Neural progenitor cell (in vitro differentiated cells): ENCODE results near the gene TBCCD1. TPM values are rescaled to one million over a fixed set of nuclear protein-coding genes. Genes with fewer than 3 reads are reported as not detected.

ENCODE experiments used
- DNase-seq: peaks from one replicate; pipeline ENCODE4 v3.0.0-alpha.2; 2016; ENCODE audit warnings: low spot score
- H2AFZ ChIP-seq: fragments of 200-600 bp; sonication (generic); replicated peaks from 2 replicates; pipeline ENCODE4 v1.6.1; 2016; ENCODE audit warnings: antibody characterized with exemption
- H3F3A ChIP-seq: fragments of 200-600 bp; sonication (generic); 2 replicates; pipeline ENCODE4 v1.6.1; 2016; ENCODE audit warnings: antibody characterized with exemption, low read depth
- H3K27ac ChIP-seq: fragments of 200-600 bp; sonication (generic); 2 replicates; pipeline ENCODE4 v1.5.1; 2016; ENCODE audit warnings: mild to moderate bottlenecking
- H3K27me3 ChIP-seq: fragments of 200-600 bp; sonication (generic); 2 replicates; pipeline ENCODE4 v1.6.1; 2016; ENCODE audit warnings: mild to moderate bottlenecking, moderate library complexity
- H3K36me3 ChIP-seq: fragments of 200-600 bp; sonication (generic); 2 replicates; pipeline ENCODE4 v1.5.1; 2016
- H3K4me1 ChIP-seq: fragments of 200-600 bp; sonication (generic); 2 replicates; pipeline ENCODE4 v1.6.1; 2016; ENCODE audit warnings: mixed run types
- H3K4me2 ChIP-seq: fragments of 200-600 bp; sonication (generic); 2 replicates; pipeline ENCODE4 v1.6.1; 2016
- H3K4me3 ChIP-seq: fragments of 200-600 bp; sonication (generic); 2 replicates; pipeline ENCODE4 v1.5.1; 2016
- H3K79me2 ChIP-seq: fragments of 200-600 bp; sonication (generic); 2 replicates; pipeline ENCODE4 v1.6.1; 2016; ENCODE audit warnings: low read depth
- H3K9ac ChIP-seq: fragments of 200-600 bp; sonication (generic); 2 replicates; pipeline ENCODE4 v1.6.1; 2016
- H3K9me3 ChIP-seq: fragments of 200-600 bp; sonication (generic); 2 replicates; pipeline ENCODE4 v1.5.1; 2016; ENCODE audit warnings: low read depth
- H4K20me1 ChIP-seq: fragments of 200-600 bp; sonication (generic); 2 replicates; pipeline ENCODE4 v1.6.1; 2016; ENCODE audit warnings: low read depth
- H3K27ac Mint-ChIP-seq: 3 replicates; pipeline ENCODE4 v1.8.0; 2021; ENCODE audit warnings: mixed read lengths
- H3K27me3 Mint-ChIP-seq: 2 replicates; pipeline ENCODE4 v1.8.0; 2022; ENCODE audit warnings: low read depth, mild to moderate bottlenecking, inconsistent platforms, moderate library complexity, mixed read lengths; ENCODE audit not compliant: insufficient read depth
- H3K36me3 Mint-ChIP-seq: 3 replicates; pipeline ENCODE4 v1.8.0; 2021; ENCODE audit warnings: mixed read lengths
- H3K4me1 Mint-ChIP-seq: 3 replicates; pipeline ENCODE4 v1.8.0; 2021; ENCODE audit warnings: mixed read lengths
- H3K4me3 Mint-ChIP-seq: 3 replicates; pipeline ENCODE4 v1.8.0; 2021; ENCODE audit warnings: mild to moderate bottlenecking, moderate library complexity, mixed read lengths
- H3K9me3 Mint-ChIP-seq: 3 replicates; pipeline ENCODE4 v1.8.0; 2020; ENCODE audit warnings: mixed read lengths
- CTCF ChIP-seq: fragments of 200-600 bp; sonication (generic); IDR thresholded peaks from 2 replicates; pipeline ENCODE4 v1.5.1; 2017; ENCODE audit warnings: antibody characterized with exemption, mild to moderate bottlenecking
- EZH2 ChIP-seq: fragments of 200-600 bp; sonication (generic); IDR thresholded peaks from 2 replicates; pipeline ENCODE4 v1.6.1; 2017; ENCODE audit warnings: antibody characterized with exemption, mild to moderate bottlenecking, moderate library complexity
- EZH2phosphoT487 ChIP-seq: fragments of 200-600 bp; sonication (generic); IDR thresholded peaks from 2 replicates; pipeline ENCODE4 v1.6.1; 2017; ENCODE audit warnings: antibody characterized with exemption
- total RNA-seq: library from RNA; depleted of rRNA; stranded (reverse); fragments of >200 nt; gene quantifications from 2 replicates; pipeline ENCODE4 v1.2.3, GENCODE V29; 2015; ENCODE audit warnings: low replicate concordance

Gene TBCCD1
- total RNA-seq, 1 donor from 2014 or later: 21.1 TPM

DNA sequence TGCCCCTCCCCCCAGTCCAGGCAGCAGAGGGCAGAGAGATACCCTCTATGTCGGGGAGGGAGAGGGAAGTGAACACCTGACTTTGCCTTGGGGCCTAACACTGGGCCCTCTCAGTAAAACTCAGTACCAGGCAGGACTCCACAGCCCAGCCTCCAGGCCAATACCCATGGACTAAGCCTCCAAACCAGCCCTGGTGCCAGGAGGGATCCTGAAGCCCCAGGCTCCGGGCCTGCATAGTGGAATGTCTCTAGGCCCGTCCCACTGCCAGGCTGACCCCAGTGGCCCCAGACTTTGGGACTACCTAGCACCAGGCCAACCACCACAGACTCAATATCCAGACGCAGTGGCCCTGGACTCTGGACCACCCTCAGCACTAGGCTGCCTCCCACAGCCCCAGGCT is 69.5 kb downstream of the TBCCD1 start:
- Histone ChIP-seq H3K27me3 (no peaks in the 10 kb centered on the region), H3K79me2 (no peaks in the 10 kb centered on the region), H3K27ac (no peak overlapping the region), H3K9ac (no peak overlapping the region), H3K4me3 (no peak overlapping the region), H3K36me3 (no peaks in the 10 kb centered on the region), H3K4me2 (no peak overlapping the region), H4K20me1 (no peaks in the 10 kb centered on the region), H3K4me1 (peaks cover 21% of the 10 kb centered on the region), H3K9me3 (no peaks in the 10 kb centered on the region), H3F3A (peaks cover 3% of the 10 kb centered on the region), H2AFZ (no peak overlapping the region)
- H3K27ac Mint-ChIP-seq: no peak overlapping the region
- peaks cover 35% of the 10 kb centered on the region for H3K9me3 Mint-ChIP-seq
- TF ChIP-seq EZH2 (no peak), EZH2phosphoT487 (no peak), CTCF (no peak)
- H3K4me3 Mint-ChIP-seq: no peak overlapping the region
- H3K4me1 Mint-ChIP-seq: peaks cover 45% of the 10 kb centered on the region
- H3K27me3 Mint-ChIP-seq: peaks cover 12% of the 10 kb centered on the region
- no peak for DNase-seq
- peaks cover 2% of the 10 kb centered on the region for H3K36me3 Mint-ChIP-seq

DNA sequence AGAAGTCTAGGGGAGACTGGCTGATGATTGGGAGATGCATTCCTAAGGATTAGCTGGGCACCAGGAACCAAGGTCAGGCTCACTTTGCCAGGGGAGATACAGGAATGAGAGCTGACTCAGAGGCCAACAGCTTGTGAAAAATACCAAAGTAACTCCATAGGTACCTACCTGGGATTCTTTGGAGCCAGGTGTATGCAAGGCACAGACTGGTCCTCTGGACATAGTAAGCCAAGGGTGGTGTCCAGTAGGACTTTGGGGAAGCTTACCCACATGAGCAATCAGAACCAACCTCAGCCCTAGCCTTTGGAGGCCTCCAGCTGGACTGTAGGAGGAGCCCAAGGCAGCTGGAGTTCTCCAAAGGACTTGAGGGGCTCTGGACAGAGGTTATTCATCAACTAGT is 70.5 kb downstream of the TBCCD1 start:
- Histone ChIP-seq H3K79me2 (no peaks in the 10 kb centered on the region), H3K4me2 (no peak overlapping the region), H3K27ac (no peak overlapping the region), H4K20me1 (no peaks in the 10 kb centered on the region), H3F3A (no peaks in the 10 kb centered on the region), H3K4me1 (peaks cover 17% of the 10 kb centered on the region), H3K27me3 (no peaks in the 10 kb centered on the region), H3K4me3 (no peak overlapping the region), H3K9ac (no peak overlapping the region), H3K9me3 (no peaks in the 10 kb centered on the region), H2AFZ (no peak overlapping the region), H3K36me3 (no peaks in the 10 kb centered on the region)
- H3K27me3 Mint-ChIP-seq: peaks cover 12% of the 10 kb centered on the region
- DNase-seq: no peak
- peaks cover 43% of the 10 kb centered on the region for H3K4me1 Mint-ChIP-seq
- H3K27ac Mint-ChIP-seq: no peak overlapping the region
- no peak overlapping the region for H3K4me3 Mint-ChIP-seq
- peaks cover 32% of the 10 kb centered on the region for H3K9me3 Mint-ChIP-seq
- TF ChIP-seq EZH2phosphoT487 (no peak), CTCF (no peak), EZH2 (no peak)
- peaks cover 2% of the 10 kb centered on the region for H3K36me3 Mint-ChIP-seq

Other genes starting within 250 kb of the TBCCD1 start
- 0.22 and 0.37 TPM in 2 replicates for gene DGKG, start 205.1 kb downstream of the TBCCD1 start, total RNA-seq
- 1.1 and 1.4 TPM in 2 replicates for gene CRYGS, start 23.0 kb downstream of the TBCCD1 start, total RNA-seq
- gene DNAJB11, start 3.4 kb upstream of the TBCCD1 start, total RNA-seq: 52.7 and 73.0 TPM in 2 replicates
- not detected in 2 replicates for gene AHSG, start 45.7 kb upstream of the TBCCD1 start, total RNA-seq
- gene FETUB, start 73.1 kb upstream of the TBCCD1 start, total RNA-seq: not detected in 2 replicates
- gene HRG, start 98.7 kb upstream of the TBCCD1 start, total RNA-seq: not detected in 2 replicates
- gene KNG1, start 150.0 kb upstream of the TBCCD1 start, total RNA-seq: not detected in 2 replicates
- 841 and 1,764 TPM in 2 replicates for gene EIF4A2, start 216.2 kb upstream of the TBCCD1 start, total RNA-seq
- 127 and 187 TPM in 2 replicates for gene RFC4, start 239.1 kb upstream of the TBCCD1 start, total RNA-seq